Mesenchymal stem cell (in vitro differentiated cells and primary cell): ENCODE data around the gene PTPRE.

Experiments
- DNase-seq: peaks from one replicate; pipeline ENCODE4 v3.0.0-alpha.2; 2013
- H2AFZ ChIP-seq: one replicate; pipeline ENCODE4 v1.6.1; 2013; ENCODE audit warnings: low read depth, mild to moderate bottlenecking, control low read depth, inconsistent platforms, low read length, moderate library complexity
- H2AK5ac ChIP-seq: 2 replicates; pipeline ENCODE4 v1.6.1; 2013; ENCODE audit warnings: low read length, moderate library complexity, mild to moderate bottlenecking, inconsistent platforms; ENCODE audit not compliant: severe bottlenecking
- H2BK120ac ChIP-seq: one replicate; pipeline ENCODE4 v1.6.1; 2013; ENCODE audit warnings: low read depth, mild to moderate bottlenecking, inconsistent platforms, low read length, moderate library complexity
- H2BK12ac ChIP-seq, 2 experiments: one replicate each; pipeline ENCODE4 v1.6.1; 2013; ENCODE audit warnings: inconsistent platforms in 2 of 2, low read length in 2 of 2, mild to moderate bottlenecking in 2 of 2, moderate library complexity in 2 of 2, control low read depth in 1 of 2
- H2BK15ac ChIP-seq: one replicate; pipeline ENCODE4 v1.6.1; 2013; ENCODE audit warnings: mild to moderate bottlenecking, low read depth, inconsistent platforms; ENCODE audit not compliant: poor library complexity, severe bottlenecking
- H2BK5ac ChIP-seq: 2 replicates; pipeline ENCODE4 v1.6.1; 2013; ENCODE audit warnings: low read depth, mild to moderate bottlenecking, low read length, control low read depth, inconsistent platforms; ENCODE audit not compliant: poor library complexity, severe bottlenecking
- H3K14ac ChIP-seq, 2 experiments: one replicate each; pipeline ENCODE4 v1.6.1; 2013; ENCODE audit warnings: inconsistent platforms in 2 of 2, low read length in 2 of 2, control low read depth in 1 of 2, mild to moderate bottlenecking in 1 of 2, moderate library complexity in 1 of 2
- H3K18ac ChIP-seq, 2 experiments: one replicate each; pipeline ENCODE4 v1.6.1; 2013; ENCODE audit warnings: inconsistent platforms in 2 of 2, low read length in 2 of 2, control low read depth in 1 of 2, low read depth in 1 of 2, mild to moderate bottlenecking in 1 of 2
- H3K23ac ChIP-seq, 2 experiments: one replicate each; pipeline ENCODE4 v1.6.1; 2013; ENCODE audit warnings: inconsistent platforms in 2 of 2, low read length in 2 of 2, mild to moderate bottlenecking in 2 of 2, moderate library complexity in 2 of 2, control low read depth in 1 of 2
- H3K27ac ChIP-seq: 2 replicates; pipeline ENCODE4 v1.5.1; 2013; ENCODE audit warnings: mild to moderate bottlenecking, moderate library complexity, low read length, control low read depth, inconsistent platforms; ENCODE audit not compliant: poor library complexity, severe bottlenecking
- H3K27me3 ChIP-seq, 2 experiments: 2 replicates each; pipeline versions ENCODE4 v1.6.1 to v1.7.0; 2013; ENCODE audit warnings: low read length in 2 of 2, mild to moderate bottlenecking in 2 of 2, moderate library complexity in 2 of 2, control low read depth in 1 of 2, inconsistent platforms in 1 of 2; ENCODE audit not compliant: control insufficient read depth in 1 of 2, insufficient read depth in 1 of 2
- H3K36me3 ChIP-seq, 2 experiments: 2 replicates each; pipeline versions ENCODE4 v1.6.1 to v1.7.0; 2013; ENCODE audit warnings: low read length in 2 of 2, control low read depth in 1 of 2, inconsistent platforms in 1 of 2, low read depth in 1 of 2, mild to moderate bottlenecking in 1 of 2; ENCODE audit not compliant: insufficient read depth in 2 of 2, control insufficient read depth in 1 of 2
- H3K4ac ChIP-seq, 2 experiments: one replicate each; pipeline ENCODE4 v1.6.1; 2013; ENCODE audit warnings: inconsistent platforms in 2 of 2, low read length in 2 of 2, mild to moderate bottlenecking in 2 of 2, moderate library complexity in 2 of 2, control low read depth in 1 of 2, low read depth in 1 of 2
- H3K4me1 ChIP-seq: 2 replicates; pipeline ENCODE4 v1.6.1; 2013; ENCODE audit warnings: low read depth, low read length, control low read depth; ENCODE audit not compliant: control insufficient read depth, insufficient read depth
- H3K4me2 ChIP-seq: 2 replicates; pipeline ENCODE4 v1.6.1; 2013; ENCODE audit warnings: low read length, mild to moderate bottlenecking, inconsistent platforms; ENCODE audit not compliant: poor library complexity, severe bottlenecking
- H3K4me3 ChIP-seq, 2 experiments: 2 replicates each; pipeline versions ENCODE4 v1.5.1 to v1.7.0; 2013; ENCODE audit warnings: low read length in 2 of 2, mild to moderate bottlenecking in 2 of 2, control low read depth in 1 of 2, low read depth in 1 of 2; ENCODE audit not compliant: insufficient read depth in 1 of 2
- H3K79me1 ChIP-seq: replicated peaks from 2 replicates; pipeline ENCODE4 v1.6.1; 2013; ENCODE audit warnings: mild to moderate bottlenecking, control low read depth, low read length, inconsistent platforms; ENCODE audit not compliant: poor library complexity, severe bottlenecking
- H3K9ac ChIP-seq: 2 replicates; pipeline ENCODE4 v1.7.0; 2013; ENCODE audit warnings: mild to moderate bottlenecking, low read length, moderate library complexity
- H3K9me3 ChIP-seq: 2 replicates; pipeline ENCODE4 v1.7.0; 2013; ENCODE audit warnings: mild to moderate bottlenecking, low read length; ENCODE audit not compliant: control insufficient read depth
- H4K8ac ChIP-seq: one replicate; pipeline ENCODE4 v1.6.1; 2013; ENCODE audit warnings: inconsistent platforms, mild to moderate bottlenecking, low read length, moderate library complexity
- H4K91ac ChIP-seq: one replicate; pipeline ENCODE4 v1.6.1; 2013; ENCODE audit warnings: mild to moderate bottlenecking, low read length, inconsistent platforms
- WGBS: methylation state at CpG from one replicate; pipeline ENCODE4 v1.1.7; 2013; ENCODE audit warnings: mixed read lengths; 5-methylcytosine and 5-hydroxymethylcytosine counted together

PTPRE gene

GRCh38 chr10:128074589-128074988, 167.7 kb downstream of the PTPRE start:
- Histone ChIP-seq H3K18ac (no peak overlapping the region), H3K9ac (no peak overlapping the region), H2AFZ (no peak overlapping the region), H3K14ac (no peak overlapping the region), H2BK120ac (no peak overlapping the region), H3K9me3 (no peaks in the 10 kb centered on the region), H2BK12ac (no peak overlapping the region), H3K27ac (no peak overlapping the region), H3K23ac (no peak overlapping the region), H3K4me1 (peaks cover 3% of the 10 kb centered on the region), H3K4me2 (no peak overlapping the region), H4K91ac (no peak overlapping the region), H3K36me3 (peaks cover 34 to 55% of the 10 kb centered on the region in 2 experiments), H3K79me1 (no peaks in the 10 kb centered on the region), H2AK5ac (no peak overlapping the region), H2BK5ac (no peak overlapping the region), H3K4ac (no peak overlapping the region), H4K8ac (no peak overlapping the region), H3K27me3 (no peaks in the 10 kb centered on the region), H2BK15ac (no peak overlapping the region), H3K4me3 (no peak overlapping the region)
- no peak for DNase-seq
- 92% methylated on average over 5 of the region's 5 CpGs for WGBS

GRCh38 chr10:128077155-128077875, 170.4 kb downstream of the PTPRE start:
- Histone ChIP-seq H3K4me2 (no peak overlapping the region), H3K23ac (no peak overlapping the region), H2BK5ac (no peak overlapping the region), H2BK12ac (no peak overlapping the region), H2AFZ (no peak overlapping the region), H4K91ac (no peak overlapping the region), H3K4ac (no peak overlapping the region), H2BK120ac (no peak overlapping the region), H3K9ac (no peak overlapping the region), H3K4me1 (no peaks in the 10 kb centered on the region), H3K9me3 (no peaks in the 10 kb centered on the region), H3K4me3 (no peak overlapping the region), H4K8ac (no peak overlapping the region), H3K36me3 (peaks cover 21 to 46% of the 10 kb centered on the region in 2 experiments), H3K18ac (no peak overlapping the region), H3K79me1 (no peaks in the 10 kb centered on the region), H3K27ac (no peak overlapping the region), H2AK5ac (no peak overlapping the region), H3K27me3 (no peaks in the 10 kb centered on the region), H2BK15ac (no peak overlapping the region), H3K14ac (no peak overlapping the region)
- WGBS, result 93% methylated on average over 21 of the region's 21 CpGs
- DNase-seq, result no peak

- Histone ChIP-seq H3K4ac (no peak overlapping the region), H3K9ac (no peak overlapping the region), H3K27ac (no peak overlapping the region), H3K9me3 (no peaks in the 10 kb centered on the region), H3K79me1 (no peaks in the 10 kb centered on the region), H3K14ac (peak overlapping the region in 1 of 2 experiments; percentile 45), H2BK120ac (no peak overlapping the region), H2BK5ac (no peak overlapping the region), H2AFZ (no peak overlapping the region), H3K4me1 (no peaks in the 10 kb centered on the region), H4K8ac (no peak overlapping the region), H2AK5ac (no peak overlapping the region), H4K91ac (no peak overlapping the region), H3K4me2 (no peak overlapping the region), H3K4me3 (no peak overlapping the region), H3K36me3 (peaks cover 15 to 41% of the 10 kb centered on the region in 2 experiments), H3K27me3 (no peaks in the 10 kb centered on the region), H2BK12ac (peak overlapping the region in 1 of 2 experiments; percentile 43), H3K18ac (no peak overlapping the region), H3K23ac (no peak overlapping the region), H2BK15ac (no peak overlapping the region)
- 66% methylated on average over 16 of the region's 17 CpGs for WGBS
- peak; percentile 52 for DNase-seq
Observed at GRCh38 chr10:128078136-128078969, 171.4 kb downstream of the PTPRE start.

- no peak for DNase-seq
- Histone ChIP-seq H3K27me3 (no peaks in the 10 kb centered on the region), H3K23ac (no peak overlapping the region), H2BK12ac (no peak overlapping the region), H3K14ac (no peak overlapping the region), H3K36me3 (peaks cover 15 to 29% of the 10 kb centered on the region in 2 experiments), H3K9me3 (no peaks in the 10 kb centered on the region), H3K27ac (no peak overlapping the region), H2AK5ac (no peak overlapping the region), H3K4ac (no peak overlapping the region), H2BK15ac (no peak overlapping the region), H4K91ac (no peak overlapping the region), H3K4me1 (no peaks in the 10 kb centered on the region), H4K8ac (no peak overlapping the region), H3K18ac (no peak overlapping the region), H2BK120ac (no peak overlapping the region), H3K4me2 (no peak overlapping the region), H3K79me1 (no peaks in the 10 kb centered on the region), H3K9ac (no peak overlapping the region), H2BK5ac (no peak overlapping the region), H2AFZ (no peak overlapping the region), H3K4me3 (no peak overlapping the region)
- WGBS, result 93% methylated on average over 13 of the region's 13 CpGs
Observed at GRCh38 chr10:128080231-128080630, 173.3 kb downstream of the PTPRE start.
